Activated CD4-positive, alpha-beta T cell treated with anti-CD3 and anti-CD28 coated beads, Interleukin-2, amount 50 U/mL, for 1 hour (primary cell): ENCODE results near the gene BPIFB3.
"Not testable (repeated sequence)": the region's sequence is repeated elsewhere in the genome, so short reads cannot be mapped to it uniquely, and the experiment has no call there.

ENCODE experiments used
- DNase-seq: peaks from one replicate; pipeline ENCODE4 v3.0.0-alpha.2; 2020

BPIFB3 gene

DNA sequence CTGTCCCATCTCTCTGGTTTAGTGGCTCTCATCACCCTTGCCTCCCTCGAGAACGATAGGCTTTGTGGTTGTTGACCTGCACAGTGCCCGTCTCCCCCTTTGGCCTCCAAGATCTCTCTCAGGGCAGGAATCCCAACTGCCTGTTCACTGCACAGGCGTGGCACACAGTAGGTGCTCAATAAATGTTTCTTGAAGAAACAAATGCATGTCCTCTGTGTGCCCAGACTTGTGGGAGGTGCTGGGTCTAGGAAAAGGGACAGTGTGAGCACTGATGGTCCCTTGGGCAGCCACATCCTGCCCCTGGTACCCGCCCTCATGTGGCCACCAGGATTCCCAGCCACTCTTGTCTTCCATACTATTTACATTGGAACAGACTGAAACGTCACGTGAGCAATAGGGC, 24.8 kb upstream of the BPIFB3 start:
- no peak for DNase-seq

GRCh38 chr20:33030076-33030475, 23.6 kb upstream of the BPIFB3 start:
- DNase-seq = no peak

DNA sequence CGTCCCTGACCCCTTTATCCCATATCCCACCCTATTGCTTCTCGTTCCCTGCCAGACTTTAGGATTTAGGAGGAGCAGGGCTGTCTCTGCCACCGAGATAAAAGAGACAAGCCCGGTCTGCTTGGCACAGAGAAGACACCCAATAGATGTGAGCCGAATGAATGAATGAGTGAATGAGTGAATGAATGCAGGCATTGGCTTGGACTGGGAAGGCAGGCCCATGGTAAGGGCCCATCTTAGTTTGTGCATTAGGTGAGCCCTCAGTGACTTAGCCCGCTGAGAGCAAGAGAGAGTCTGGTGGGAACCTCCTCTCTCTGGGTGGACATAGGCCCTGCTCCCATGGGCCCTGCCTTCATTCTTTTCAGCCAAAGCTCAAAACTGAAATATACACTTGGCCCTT, 23.1 kb upstream of the BPIFB3 start:
- DNase-seq = no peak

DNA sequence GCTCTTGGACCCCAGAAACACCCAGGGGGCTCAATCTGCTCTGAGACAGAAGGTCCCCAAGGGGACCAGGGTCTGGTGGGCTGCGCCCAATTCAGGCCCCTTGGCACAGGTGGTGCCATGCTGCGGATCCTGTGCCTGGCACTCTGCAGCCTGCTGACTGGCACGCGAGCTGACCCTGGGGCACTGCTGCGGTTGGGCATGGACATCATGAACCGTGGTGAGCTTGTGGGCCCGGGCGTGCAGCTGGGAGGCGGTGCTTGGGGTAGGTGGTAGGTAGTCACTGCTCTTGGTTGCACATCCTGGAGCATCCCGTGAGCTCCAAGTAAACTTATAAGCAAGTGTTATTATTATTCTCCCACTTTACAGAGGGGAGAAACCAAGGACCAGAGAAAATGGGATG, 22.2 kb upstream of the BPIFB3 start, which contains the start of gene BPIFB6:
Gene BPIFB6 (plus strand): TSS at position 118 of the 400 bp plus-strand sequence. CDS start 0 bp downstream, at position 118.
- no peak for DNase-seq

DNA sequence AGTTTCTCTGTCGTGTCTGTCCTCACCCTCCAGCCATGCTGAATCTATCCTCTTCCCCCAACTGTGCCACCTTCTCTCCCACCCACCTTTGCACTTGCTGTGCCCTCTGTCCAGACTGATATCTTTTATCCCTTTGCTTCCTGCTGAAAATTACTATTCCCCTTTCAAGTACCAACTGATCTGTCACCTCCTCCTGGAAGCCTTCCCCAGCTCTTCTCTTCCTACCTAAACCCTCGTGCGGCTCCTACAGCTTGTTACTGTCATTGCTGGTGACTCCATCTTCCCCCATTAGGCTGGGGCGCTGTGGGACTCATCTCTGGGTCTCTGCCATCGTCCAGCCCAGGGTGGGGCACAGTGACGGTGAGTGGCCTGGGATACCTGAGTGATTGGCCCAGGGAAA, 21.1 kb upstream of the BPIFB3 start:
- DNase-seq = no peak

- no peak for DNase-seq
Observed at GRCh38 chr20:33033381-33033780, 20.3 kb upstream of the BPIFB3 start.

- DNase-seq = no peak
Observed at GRCh38 chr20:33034115-33034514, 19.6 kb upstream of the BPIFB3 start.

- no peak for DNase-seq
Observed at GRCh38 chr20:33034901-33035492, 18.7 kb upstream of the BPIFB3 start.

- DNase-seq = no peak
Observed at GRCh38 chr20:33037456-33037855, 16.2 kb upstream of the BPIFB3 start.

DNA sequence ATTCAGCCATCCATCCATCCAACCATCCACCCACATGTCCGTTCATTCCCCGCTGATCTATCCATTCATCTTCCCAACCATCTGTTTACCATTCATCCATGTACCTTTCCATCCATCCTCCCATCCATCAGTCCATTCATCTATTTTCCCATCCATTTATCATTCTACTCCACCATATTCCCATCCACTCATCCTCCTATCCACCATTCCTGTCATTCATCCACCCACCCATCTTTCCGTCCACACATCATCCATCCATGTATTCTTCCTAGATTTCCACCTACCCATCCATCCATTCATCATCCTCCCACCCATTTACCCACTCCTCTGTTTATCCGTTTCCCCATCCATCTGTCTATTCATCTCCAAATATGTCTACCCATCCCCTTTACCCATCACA, 15.5 kb upstream of the BPIFB3 start:
- no peak for DNase-seq

GRCh38 chr20:33042430-33042829, 11.3 kb upstream of the BPIFB3 start:
- DNase-seq = no peak

DNA sequence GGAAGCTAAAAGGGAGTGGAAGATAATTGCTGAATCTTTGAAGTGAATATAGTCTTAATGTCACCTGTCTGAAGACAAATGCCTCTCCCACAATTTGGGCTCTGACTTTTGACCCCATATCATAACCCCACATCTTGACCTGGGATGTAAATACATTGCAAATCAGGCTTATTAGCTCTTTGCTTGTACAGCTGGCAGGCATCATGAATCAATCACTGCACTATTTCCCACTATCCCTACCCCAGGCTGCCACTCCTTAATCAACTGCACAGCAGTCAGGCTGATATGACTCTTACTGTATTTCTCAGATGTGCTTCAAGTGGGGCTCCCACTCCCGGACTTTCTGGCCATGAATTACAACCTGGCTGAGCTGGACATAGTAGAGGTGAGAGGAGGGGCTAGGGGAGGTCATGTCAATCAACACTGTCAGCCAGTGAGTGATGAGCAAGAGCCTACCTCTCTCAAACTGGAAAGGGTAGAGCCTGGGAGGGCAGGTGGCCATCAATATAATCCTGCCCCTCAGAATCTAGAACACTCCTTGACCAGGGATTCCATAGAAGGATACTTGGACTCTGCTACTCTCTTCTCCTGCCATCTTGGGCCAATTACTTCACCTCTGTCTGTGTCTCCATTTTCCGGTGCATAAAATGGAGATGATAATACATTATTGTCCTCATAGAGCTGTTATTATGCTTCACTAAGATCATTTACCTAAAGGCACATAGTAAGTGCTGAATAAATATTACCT, 10.5 kb upstream of the BPIFB3 start:
- no peak for DNase-seq

- DNase-seq = no peak
Observed at GRCh38 chr20:33043731-33044181, 9.9 kb upstream of the BPIFB3 start.

GRCh38 chr20:33045129-33045721, 8.5 kb upstream of the BPIFB3 start:
- not testable (repeated sequence) for DNase-seq

DNA sequence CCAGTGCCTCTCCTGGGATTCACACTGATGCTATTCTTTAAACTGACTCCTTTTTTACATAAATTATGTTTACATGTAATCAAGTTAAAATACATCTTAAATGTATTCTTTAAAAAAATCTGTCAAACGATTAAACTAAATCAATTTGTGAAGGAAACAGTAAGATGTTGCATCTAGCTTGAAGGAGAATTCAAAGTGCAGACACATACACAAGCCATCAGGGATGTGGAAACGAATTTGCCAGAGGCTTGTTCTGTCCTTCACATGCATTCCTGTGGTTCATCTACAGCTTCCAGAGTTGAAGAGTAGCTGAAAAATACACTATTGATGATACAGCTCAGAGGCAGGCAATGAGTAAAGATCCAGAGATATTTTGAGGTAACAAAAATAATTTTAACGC, 7.3 kb upstream of the BPIFB3 start:
- DNase-seq = no peak

DNA sequence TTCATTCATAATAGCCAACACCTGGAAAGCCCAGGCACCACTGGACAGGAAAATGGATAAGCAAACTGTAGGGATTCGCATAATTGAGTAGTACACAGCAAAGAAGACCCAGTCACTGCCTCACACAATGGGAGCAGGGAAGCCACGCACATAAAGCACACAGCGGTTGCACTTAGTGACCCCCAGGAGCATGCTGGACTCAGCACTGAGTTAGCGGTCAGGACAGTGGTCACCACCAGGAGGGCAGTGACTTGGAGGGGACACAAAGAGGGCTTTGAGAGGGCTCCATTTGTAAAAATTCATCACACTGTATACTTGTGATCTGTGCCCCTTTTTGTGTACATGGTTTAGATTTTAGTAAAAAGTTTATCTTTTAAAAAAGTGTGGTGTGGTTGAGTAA, 2.4 kb upstream of the BPIFB3 start:
- no peak for DNase-seq

DNA sequence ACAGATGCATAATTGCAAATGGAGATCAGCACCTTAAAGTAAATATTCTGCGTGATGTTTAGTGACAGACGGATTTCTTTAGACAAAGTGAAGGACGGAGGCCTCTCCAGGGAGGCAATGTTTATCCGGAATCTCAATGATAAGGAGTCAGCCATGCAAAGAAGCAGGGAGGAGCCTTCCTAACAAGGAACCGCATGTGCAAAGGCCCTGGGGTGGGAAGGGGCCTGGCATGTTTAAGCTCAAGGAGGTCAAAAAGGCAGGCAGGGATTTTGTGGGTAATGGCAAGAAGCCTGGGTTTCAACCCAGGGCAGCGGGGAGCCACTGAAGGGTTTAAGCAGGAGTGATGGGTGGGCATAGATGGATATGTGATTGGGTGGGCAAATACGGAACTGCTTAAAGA, 678 bp downstream of the BPIFB3 start:
- no peak for DNase-seq

GRCh38 chr20:33054791-33055190, 1.1 kb downstream of the BPIFB3 start:
- DNase-seq = no peak

- DNase-seq = no peak
Observed at GRCh38 chr20:33059136-33059535, 5.4 kb downstream of the BPIFB3 start.

DNA sequence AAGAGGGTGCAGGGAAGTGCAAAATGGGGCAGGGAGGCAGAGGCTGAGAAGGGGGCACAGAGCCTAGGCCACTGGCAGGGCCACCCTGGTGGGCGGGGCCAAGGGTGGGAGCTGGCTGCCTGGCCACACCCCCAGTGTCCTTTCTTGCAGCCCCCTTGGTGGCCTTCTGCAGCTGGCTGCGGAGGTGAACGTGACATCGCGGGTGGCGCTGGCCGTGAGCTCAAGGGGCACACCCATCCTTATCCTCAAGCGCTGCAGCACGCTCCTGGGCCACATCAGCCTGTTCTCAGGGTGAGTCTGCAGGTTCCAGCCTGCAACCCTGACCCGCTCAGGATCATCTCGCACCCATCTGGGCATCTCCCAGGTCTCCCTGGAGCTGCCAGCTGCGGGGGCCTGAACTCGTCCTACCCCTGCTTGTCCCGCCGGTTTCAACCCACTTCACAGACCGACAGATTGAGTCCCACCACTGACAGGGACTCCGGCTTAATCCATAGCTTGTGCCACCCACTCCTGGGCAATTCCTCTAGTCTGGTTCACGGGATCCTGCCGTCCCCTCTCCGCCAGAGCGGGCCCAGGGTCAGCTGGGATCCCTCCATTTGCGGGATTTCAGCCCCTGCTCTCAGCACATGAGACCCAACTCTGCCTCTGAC, 6.2 kb downstream of the BPIFB3 start:
- no peak for DNase-seq

DNA sequence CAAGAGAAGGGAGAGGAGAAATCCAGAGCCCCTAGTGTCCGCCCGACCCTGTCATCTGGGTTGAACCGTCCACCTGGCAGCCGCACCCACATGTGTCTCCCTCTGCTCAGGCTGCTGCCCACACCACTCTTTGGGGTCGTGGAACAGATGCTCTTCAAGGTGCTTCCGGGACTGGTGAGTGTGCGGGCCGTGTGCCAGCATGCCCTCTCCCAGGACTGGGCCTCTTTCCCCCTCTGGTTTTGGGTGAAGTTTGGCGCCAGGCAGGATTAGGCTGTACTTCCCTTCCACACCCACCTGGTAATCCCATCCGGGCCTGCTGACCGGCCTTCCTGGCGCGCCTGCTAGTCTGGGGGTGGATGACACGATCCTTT, 7.9 kb downstream of the BPIFB3 start:
- no peak for DNase-seq

GRCh38 chr20:33062105-33062824, 8.6 kb downstream of the BPIFB3 start:
- DNase-seq = no peak

- DNase-seq = no peak
Observed at GRCh38 chr20:33062825-33063149, 9.1 kb downstream of the BPIFB3 start.
